Suppressor macrophage treated with lipopolysaccharide for 1 hour (primary cell): ENCODE results near the gene TMEM235.
A peak's percentile ranks its signal among the peaks of the same experiment; 100 is the strongest.

Experiments used
- DNase-seq, 3 donors: peaks; one replicate each; pipeline ENCODE4 v3.0.0-alpha.2; 2020 to 2022

TMEM235 gene

GRCh38 chr17:78273813-78274212 lies 42.4 kb downstream of the TMEM235 start:
- DNase-seq = no peak

- no peak for DNase-seq
Measured at GRCh38 chr17:78275355-78275754, 43.9 kb downstream of the TMEM235 start.

- no peak for DNase-seq
Measured at GRCh38 chr17:78276098-78276887, 44.9 kb downstream of the TMEM235 start.

DNA sequence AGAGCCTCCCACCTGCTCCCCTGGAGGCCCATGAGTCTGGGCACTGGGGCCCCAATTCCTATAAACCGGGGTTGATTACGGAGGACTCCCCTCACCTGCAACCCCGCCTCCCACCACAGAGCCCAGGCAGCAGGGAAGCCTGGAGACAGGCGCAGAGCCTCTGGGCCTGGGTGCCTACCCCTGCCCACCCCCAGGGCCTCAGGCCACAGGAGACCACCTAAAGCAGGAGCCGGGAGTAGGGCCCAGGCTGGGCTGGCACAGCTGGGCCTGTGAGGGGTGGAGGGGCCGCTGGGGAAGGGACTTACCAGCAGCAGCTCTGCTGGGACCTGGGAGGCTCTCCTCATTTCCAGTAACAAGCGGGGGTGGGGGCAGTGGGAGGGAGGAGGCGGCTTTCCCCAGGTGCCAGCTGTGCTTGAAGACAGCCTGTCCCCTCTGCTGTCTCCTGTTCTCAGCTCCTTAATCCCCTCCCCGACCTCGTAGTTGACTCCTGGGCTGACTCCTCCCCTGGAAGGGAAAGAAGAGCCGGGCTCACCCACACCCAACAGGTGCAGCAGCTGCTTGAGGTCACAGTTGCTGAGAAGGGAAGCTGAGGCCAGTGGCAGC lies 46.8 kb downstream of the TMEM235 start:
- no peak for DNase-seq

- no peak for DNase-seq
Measured at GRCh38 chr17:78279360-78279990, 48.0 kb downstream of the TMEM235 start.

GRCh38 chr17:78281249-78281845 lies 49.9 kb downstream of the TMEM235 start:
- no peak for DNase-seq

- DNase-seq = peak; percentile 80 to 87 (median 86)
Measured at GRCh38 chr17:78284146-78284545, 52.7 kb downstream of the TMEM235 start.

GRCh38 chr17:78289004-78289403 lies 57.6 kb downstream of the TMEM235 start:
- DNase-seq = no peak

DNA sequence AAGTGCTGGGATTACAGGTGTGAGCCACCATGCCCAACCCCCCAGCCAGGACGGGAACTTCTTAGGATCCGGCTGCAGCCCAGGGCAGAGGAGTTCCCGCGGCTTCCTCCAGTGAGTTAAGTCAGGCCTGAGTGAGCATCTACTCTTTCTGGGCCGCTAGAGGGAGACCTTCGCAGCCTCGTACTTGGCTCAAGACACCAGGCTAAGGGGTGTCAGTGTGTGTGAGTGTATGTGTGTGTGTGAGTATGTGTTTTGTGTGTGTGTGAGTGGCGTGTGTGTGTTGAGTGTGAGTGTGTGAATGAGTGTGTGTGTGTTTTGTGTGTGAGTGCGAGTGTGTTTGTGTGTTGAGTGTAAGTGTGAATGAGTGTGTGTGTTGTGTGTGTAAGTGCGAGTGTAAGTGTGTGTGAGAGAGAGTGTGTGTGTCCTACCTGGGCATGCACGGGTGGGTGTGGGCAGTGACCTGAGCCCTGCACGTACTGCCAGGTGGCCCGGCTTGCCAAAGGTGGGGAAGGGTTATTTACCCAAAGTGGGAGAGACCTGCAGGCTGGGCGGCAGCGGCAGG lies 58.5 kb downstream of the TMEM235 start:
- DNase-seq = peak; percentile 91 to 94 (median 92)
